Neural progenitor cell (in vitro differentiated cells): ENCODE results near the gene EID1. TPM values are rescaled to one million over a fixed set of nuclear protein-coding genes. Genes with fewer than 3 reads are reported as not detected.
A peak's percentile ranks its signal among the peaks of the same experiment; 100 is the strongest.
"Not testable (repeated sequence)": the region's sequence is repeated elsewhere in the genome, so short reads cannot be mapped to it uniquely, and the experiment has no call there.

ENCODE experiments used
- DNase-seq: peaks from one replicate; pipeline ENCODE4 v3.0.0-alpha.2; 2016; ENCODE audit warnings: low spot score
- H2AFZ ChIP-seq: fragments of 200-600 bp; sonication (generic); replicated peaks from 2 replicates; pipeline ENCODE4 v1.6.1; 2016; ENCODE audit warnings: antibody characterized with exemption
- H3F3A ChIP-seq: fragments of 200-600 bp; sonication (generic); 2 replicates; pipeline ENCODE4 v1.6.1; 2016; ENCODE audit warnings: antibody characterized with exemption, low read depth
- H3K27ac ChIP-seq: fragments of 200-600 bp; sonication (generic); 2 replicates; pipeline ENCODE4 v1.5.1; 2016; ENCODE audit warnings: mild to moderate bottlenecking
- H3K27me3 ChIP-seq: fragments of 200-600 bp; sonication (generic); 2 replicates; pipeline ENCODE4 v1.6.1; 2016; ENCODE audit warnings: mild to moderate bottlenecking, moderate library complexity
- H3K36me3 ChIP-seq: fragments of 200-600 bp; sonication (generic); 2 replicates; pipeline ENCODE4 v1.5.1; 2016
- H3K4me1 ChIP-seq: fragments of 200-600 bp; sonication (generic); 2 replicates; pipeline ENCODE4 v1.6.1; 2016; ENCODE audit warnings: mixed run types
- H3K4me2 ChIP-seq: fragments of 200-600 bp; sonication (generic); 2 replicates; pipeline ENCODE4 v1.6.1; 2016
- H3K4me3 ChIP-seq: fragments of 200-600 bp; sonication (generic); 2 replicates; pipeline ENCODE4 v1.5.1; 2016
- H3K79me2 ChIP-seq: fragments of 200-600 bp; sonication (generic); 2 replicates; pipeline ENCODE4 v1.6.1; 2016; ENCODE audit warnings: low read depth
- H3K9ac ChIP-seq: fragments of 200-600 bp; sonication (generic); 2 replicates; pipeline ENCODE4 v1.6.1; 2016
- H3K9me3 ChIP-seq: fragments of 200-600 bp; sonication (generic); 2 replicates; pipeline ENCODE4 v1.5.1; 2016; ENCODE audit warnings: low read depth
- H4K20me1 ChIP-seq: fragments of 200-600 bp; sonication (generic); 2 replicates; pipeline ENCODE4 v1.6.1; 2016; ENCODE audit warnings: low read depth
- H3K27ac Mint-ChIP-seq: 3 replicates; pipeline ENCODE4 v1.8.0; 2021; ENCODE audit warnings: mixed read lengths
- H3K27me3 Mint-ChIP-seq: 2 replicates; pipeline ENCODE4 v1.8.0; 2022; ENCODE audit warnings: low read depth, mild to moderate bottlenecking, inconsistent platforms, moderate library complexity, mixed read lengths; ENCODE audit not compliant: insufficient read depth
- H3K36me3 Mint-ChIP-seq: 3 replicates; pipeline ENCODE4 v1.8.0; 2021; ENCODE audit warnings: mixed read lengths
- H3K4me1 Mint-ChIP-seq: 3 replicates; pipeline ENCODE4 v1.8.0; 2021; ENCODE audit warnings: mixed read lengths
- H3K4me3 Mint-ChIP-seq: 3 replicates; pipeline ENCODE4 v1.8.0; 2021; ENCODE audit warnings: mild to moderate bottlenecking, moderate library complexity, mixed read lengths
- H3K9me3 Mint-ChIP-seq: 3 replicates; pipeline ENCODE4 v1.8.0; 2020; ENCODE audit warnings: mixed read lengths
- CTCF ChIP-seq: fragments of 200-600 bp; sonication (generic); IDR thresholded peaks from 2 replicates; pipeline ENCODE4 v1.5.1; 2017; ENCODE audit warnings: antibody characterized with exemption, mild to moderate bottlenecking
- EZH2 ChIP-seq: fragments of 200-600 bp; sonication (generic); IDR thresholded peaks from 2 replicates; pipeline ENCODE4 v1.6.1; 2017; ENCODE audit warnings: antibody characterized with exemption, mild to moderate bottlenecking, moderate library complexity
- EZH2phosphoT487 ChIP-seq: fragments of 200-600 bp; sonication (generic); IDR thresholded peaks from 2 replicates; pipeline ENCODE4 v1.6.1; 2017; ENCODE audit warnings: antibody characterized with exemption
- total RNA-seq: library from RNA; depleted of rRNA; stranded (reverse); fragments of >200 nt; gene quantifications from 2 replicates; pipeline ENCODE4 v1.2.3, GENCODE V29; 2015; ENCODE audit warnings: low replicate concordance

The EID1 gene
- total RNA-seq, 1 donor from 2014 or later: 292 TPM

GRCh38 chr15:48905847-48906246 lies 27.9 kb downstream of the EID1 start:
- Mint-ChIP-seq H3K27me3 (peaks cover 4% of the 10 kb centered on the region), H3K27ac (no peak overlapping the region)

GRCh38 chr15:48909313-48909712 lies 31.4 kb downstream of the EID1 start:
- not testable (repeated sequence) for H3K27ac Mint-ChIP-seq, H3K9ac ChIP-seq, H3K4me3 Mint-ChIP-seq, H3K9me3 Mint-ChIP-seq, H3K4me3 ChIP-seq, H4K20me1 ChIP-seq, H3K36me3 ChIP-seq, H3K79me2 ChIP-seq, H3K27ac ChIP-seq, H3K4me2 ChIP-seq, H3K4me1 Mint-ChIP-seq, H3K27me3 Mint-ChIP-seq, H3K9me3 ChIP-seq, H3K36me3 Mint-ChIP-seq, H3F3A ChIP-seq, DNase-seq, H3K27me3 ChIP-seq, H2AFZ ChIP-seq, H3K4me1 ChIP-seq

More at GRCh38 chr15:48905847-48906246, 27.9 kb downstream of the EID1 start:
- Histone ChIP-seq H3K36me3 (no peaks in the 10 kb centered on the region), H3K9me3 (no peaks in the 10 kb centered on the region), H3K9ac (no peak overlapping the region), H3F3A (no peaks in the 10 kb centered on the region), H3K4me1 (peaks cover 12% of the 10 kb centered on the region), H2AFZ (no peak overlapping the region), H4K20me1 (no peaks in the 10 kb centered on the region), H3K27me3 (no peaks in the 10 kb centered on the region), H3K4me3 (no peak overlapping the region), H3K4me2 (no peak overlapping the region), H3K27ac (no peak overlapping the region), H3K79me2 (no peaks in the 10 kb centered on the region)
- Mint-ChIP-seq H3K4me1 (peaks cover 3% of the 10 kb centered on the region), H3K9me3 (no peaks in the 10 kb centered on the region), H3K36me3 (no peaks in the 10 kb centered on the region), H3K4me3 (no peak overlapping the region)
- TF ChIP-seq EZH2phosphoT487 (no peak), CTCF (no peak), EZH2 (no peak)
- DNase-seq: no peak

GRCh38 chr15:48910554-48910953 lies 32.6 kb downstream of the EID1 start:
- H3K4me1 Mint-ChIP-seq, H3F3A ChIP-seq, H2AFZ ChIP-seq, H3K9me3 ChIP-seq, H3K4me2 ChIP-seq, H3K9ac ChIP-seq, H3K36me3 Mint-ChIP-seq, DNase-seq, H3K27ac ChIP-seq, H3K27me3 ChIP-seq, H3K4me3 ChIP-seq, H3K4me3 Mint-ChIP-seq, H3K4me1 ChIP-seq, H4K20me1 ChIP-seq, H3K36me3 ChIP-seq, H3K9me3 Mint-ChIP-seq, H3K79me2 ChIP-seq, H3K27ac Mint-ChIP-seq, H3K27me3 Mint-ChIP-seq: not testable (repeated sequence)

- H3F3A ChIP-seq: no peaks in the 10 kb centered on the region
- H3K4me2 ChIP-seq: no peak overlapping the region
- no peaks in the 10 kb centered on the region for H3K36me3 ChIP-seq
- H3K27me3 ChIP-seq: no peaks in the 10 kb centered on the region
- H3K9me3 ChIP-seq: no peaks in the 10 kb centered on the region
- H4K20me1 ChIP-seq: no peaks in the 10 kb centered on the region
- H3K4me3 ChIP-seq: no peak overlapping the region
- H2AFZ ChIP-seq: peak overlapping the region; percentile 24
- H3K27ac Mint-ChIP-seq: no peak overlapping the region
- H3K79me2 ChIP-seq: no peaks in the 10 kb centered on the region
- H3K9ac ChIP-seq: no peak overlapping the region
- H3K4me3 Mint-ChIP-seq: no peak overlapping the region
- peaks cover 2% of the 10 kb centered on the region for H3K27me3 Mint-ChIP-seq
- no peaks in the 10 kb centered on the region for H3K36me3 Mint-ChIP-seq
- no peak overlapping the region for H3K27ac ChIP-seq
- DNase-seq: no peak
- TF ChIP-seq EZH2 (no peak), CTCF (no peak), EZH2phosphoT487 (no peak)
- H3K4me1 Mint-ChIP-seq: peaks cover 8% of the 10 kb centered on the region
- H3K9me3 Mint-ChIP-seq: no peaks in the 10 kb centered on the region
- no peaks in the 10 kb centered on the region for H3K4me1 ChIP-seq
These were observed 35.2 kb downstream of the EID1 start for GRCh38 chr15:48913141-48913540.
